GM18867 (cell line): ENCODE data around the gene NSD1.

Experiments used
- ATAC-seq: cut with Tn5 transposase; IDR thresholded peaks from one replicate; pipeline ENCODE4 v1.9.1; 2021; ENCODE audit warnings: mild to moderate bottlenecking, moderate library complexity; ENCODE audit not compliant: unreplicated experiment

The NSD1 gene

DNA sequence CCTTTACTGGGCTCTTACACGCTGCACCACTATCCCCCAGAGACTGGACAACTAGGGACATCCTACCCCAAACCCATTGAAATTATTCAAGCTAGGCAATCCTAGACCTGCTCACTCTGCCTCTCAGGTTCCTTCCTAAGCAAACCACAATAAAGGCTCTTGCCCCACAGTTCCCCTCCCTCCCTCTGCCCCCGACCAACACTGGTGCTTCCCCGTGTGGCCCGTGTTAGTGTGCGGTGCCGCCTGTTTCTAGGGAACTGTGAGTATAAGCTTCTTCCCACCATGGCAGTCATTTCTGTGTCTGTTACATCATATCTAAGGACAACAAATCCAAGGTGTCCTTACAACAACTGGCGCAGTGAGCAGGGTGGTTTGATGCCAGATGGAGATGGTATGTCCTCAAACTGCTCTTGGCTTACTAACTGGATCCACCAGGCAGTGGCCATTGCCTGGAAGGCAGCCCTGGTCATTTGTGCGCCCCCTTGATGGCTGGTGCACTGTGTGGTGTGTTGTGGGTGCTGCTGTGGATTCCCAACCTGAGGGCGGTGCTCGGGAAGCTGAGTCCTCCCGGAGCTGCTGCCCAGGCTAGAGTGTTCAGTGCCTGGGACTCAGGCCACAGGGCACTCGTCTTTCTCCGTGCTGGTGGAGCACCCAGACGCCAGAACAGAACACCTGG lies 186.5 kb downstream of the NSD1 start:
- ATAC-seq: no peak

DNA sequence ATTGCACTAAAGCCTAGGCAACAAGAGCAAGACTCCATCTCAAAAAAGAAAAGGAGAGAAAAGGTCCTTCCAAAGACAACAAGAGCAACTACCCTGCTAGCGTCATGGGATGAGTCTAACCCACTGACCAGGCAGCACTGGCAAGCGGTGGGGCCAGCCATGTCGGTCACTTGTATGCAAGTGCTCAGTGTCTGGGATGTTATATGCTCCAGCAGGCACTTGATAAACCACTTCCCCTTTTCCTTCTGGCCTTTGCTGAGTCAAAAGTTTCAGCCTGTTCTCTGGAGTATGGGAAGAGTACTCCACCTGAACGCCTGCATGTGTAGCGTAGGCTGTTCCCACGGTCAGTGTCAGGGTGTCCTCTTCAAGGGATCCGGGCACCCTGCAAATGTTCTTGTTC lies 187.3 kb downstream of the NSD1 start:
- no peak for ATAC-seq

DNA sequence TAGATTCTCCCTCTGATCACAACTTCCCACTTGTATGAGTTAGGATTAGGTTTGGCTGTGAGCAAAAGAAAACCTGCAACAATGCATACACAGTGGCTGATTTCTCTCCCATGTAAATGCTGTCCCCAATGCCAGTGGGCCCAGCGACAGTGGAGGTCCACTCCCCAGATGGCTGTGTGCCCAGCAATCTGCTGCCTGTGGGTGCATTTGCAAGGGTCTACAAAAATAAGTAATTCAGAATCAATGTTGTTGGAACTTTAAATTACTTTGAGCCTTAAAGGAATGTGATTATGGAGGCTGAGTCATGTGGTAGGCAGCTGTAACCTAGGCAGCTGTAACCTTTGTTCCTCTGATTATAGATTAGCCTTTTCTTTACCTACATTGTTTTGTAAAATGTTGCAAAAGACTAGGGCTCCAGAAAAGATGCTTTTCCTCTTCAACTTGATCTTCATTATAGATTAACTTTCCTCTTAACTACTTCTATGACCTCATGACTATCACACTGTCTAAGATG lies 192.4 kb downstream of the NSD1 start:
- no peak for ATAC-seq

DNA sequence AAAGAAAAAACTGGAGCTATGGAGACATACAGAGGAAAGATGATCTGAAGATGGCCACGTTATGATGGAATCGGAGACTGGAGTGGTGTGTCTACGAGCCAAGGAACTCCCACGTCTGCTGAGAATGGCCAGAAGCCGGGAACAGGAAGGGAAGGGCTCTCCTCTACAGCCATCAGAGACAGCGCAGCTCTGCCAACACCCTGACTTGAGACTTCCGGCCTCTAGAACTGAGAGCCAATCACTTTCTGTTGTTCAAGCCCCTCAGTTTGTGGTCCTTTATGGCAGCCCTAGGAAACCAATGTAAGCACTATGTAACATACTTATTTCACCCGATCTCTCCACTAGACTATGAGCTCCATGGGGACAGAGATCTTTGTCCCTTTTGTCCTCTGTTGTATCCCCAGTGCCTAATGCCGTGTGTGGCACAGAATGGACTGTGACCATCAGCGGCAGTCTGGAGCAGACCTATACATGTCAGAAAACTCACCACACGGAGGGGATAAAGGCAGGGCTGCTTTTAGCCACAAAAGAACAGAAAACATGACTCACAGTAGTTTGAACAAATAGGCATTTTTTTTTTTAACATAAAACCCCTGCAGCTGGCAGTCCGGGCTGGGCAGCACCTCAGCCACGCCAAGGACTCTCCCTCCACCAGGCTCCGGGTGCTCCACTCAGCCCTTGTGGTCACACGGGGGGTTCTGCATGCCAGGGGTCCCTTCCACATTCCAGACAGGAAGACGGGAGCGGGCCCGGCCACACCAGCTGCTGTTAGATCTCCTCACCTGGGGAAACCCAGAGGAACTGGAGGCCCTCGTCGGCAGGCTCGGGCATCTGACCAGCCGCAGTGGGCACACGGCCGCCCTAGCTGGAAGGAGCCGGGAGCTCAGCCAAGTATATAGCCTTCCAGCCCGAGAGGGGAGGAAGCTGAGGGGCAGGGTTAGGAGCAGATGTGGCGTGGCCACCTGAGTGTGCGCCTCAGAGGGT lies 194.3 kb downstream of the NSD1 start:
- ATAC-seq: no peak

DNA sequence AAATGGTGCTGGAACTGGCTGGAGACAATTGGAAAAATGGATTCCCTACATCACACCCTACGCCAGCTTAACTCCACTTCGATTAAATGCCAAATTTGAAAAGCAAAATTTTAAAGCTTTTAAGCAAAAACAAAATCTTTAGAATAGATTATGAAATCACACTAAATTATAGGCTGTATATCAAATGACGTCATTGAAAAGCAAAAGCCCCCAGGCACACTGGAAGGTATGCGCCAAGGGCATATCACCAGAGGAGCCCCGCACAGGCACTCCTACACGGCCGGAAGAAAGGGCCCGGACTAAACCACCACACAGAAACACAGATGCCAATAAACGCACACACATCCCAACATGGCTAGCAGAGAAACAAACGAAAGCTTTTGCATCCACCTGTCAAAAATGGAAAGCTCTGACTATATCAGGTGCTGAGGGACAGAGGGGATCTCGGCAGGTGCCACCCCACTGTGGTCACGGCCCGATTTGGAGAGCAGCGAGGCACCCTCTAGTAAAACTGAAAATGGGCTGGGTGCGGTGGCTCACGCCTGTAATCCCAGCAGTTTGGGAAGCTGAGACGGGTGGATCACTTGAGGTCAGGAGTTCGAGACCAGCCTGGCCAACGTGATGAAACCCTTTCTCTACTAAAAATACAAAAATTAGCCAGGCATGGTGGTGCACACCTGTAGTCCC lies 195.1 kb downstream of the NSD1 start:
- no peak for ATAC-seq

DNA sequence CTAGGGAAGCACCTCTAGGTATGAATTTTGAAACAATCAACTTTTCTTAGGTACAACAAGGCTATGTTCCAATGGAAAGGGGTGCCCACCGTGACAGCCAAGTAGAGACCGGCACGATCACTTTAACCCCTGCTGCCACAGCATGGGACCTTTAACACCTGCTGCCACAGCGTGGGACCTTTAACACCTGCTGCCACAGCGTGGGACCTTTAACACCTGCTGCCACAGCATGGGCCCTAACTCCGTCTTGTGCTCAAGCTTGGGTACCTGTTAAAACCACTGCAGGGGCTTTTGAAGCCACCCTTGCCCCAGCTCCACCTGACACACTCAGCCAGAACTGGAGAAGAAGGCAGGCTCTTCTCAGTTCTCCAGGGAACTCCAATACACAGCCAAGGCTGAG lies 196.3 kb downstream of the NSD1 start:
- ATAC-seq: no peak

DNA sequence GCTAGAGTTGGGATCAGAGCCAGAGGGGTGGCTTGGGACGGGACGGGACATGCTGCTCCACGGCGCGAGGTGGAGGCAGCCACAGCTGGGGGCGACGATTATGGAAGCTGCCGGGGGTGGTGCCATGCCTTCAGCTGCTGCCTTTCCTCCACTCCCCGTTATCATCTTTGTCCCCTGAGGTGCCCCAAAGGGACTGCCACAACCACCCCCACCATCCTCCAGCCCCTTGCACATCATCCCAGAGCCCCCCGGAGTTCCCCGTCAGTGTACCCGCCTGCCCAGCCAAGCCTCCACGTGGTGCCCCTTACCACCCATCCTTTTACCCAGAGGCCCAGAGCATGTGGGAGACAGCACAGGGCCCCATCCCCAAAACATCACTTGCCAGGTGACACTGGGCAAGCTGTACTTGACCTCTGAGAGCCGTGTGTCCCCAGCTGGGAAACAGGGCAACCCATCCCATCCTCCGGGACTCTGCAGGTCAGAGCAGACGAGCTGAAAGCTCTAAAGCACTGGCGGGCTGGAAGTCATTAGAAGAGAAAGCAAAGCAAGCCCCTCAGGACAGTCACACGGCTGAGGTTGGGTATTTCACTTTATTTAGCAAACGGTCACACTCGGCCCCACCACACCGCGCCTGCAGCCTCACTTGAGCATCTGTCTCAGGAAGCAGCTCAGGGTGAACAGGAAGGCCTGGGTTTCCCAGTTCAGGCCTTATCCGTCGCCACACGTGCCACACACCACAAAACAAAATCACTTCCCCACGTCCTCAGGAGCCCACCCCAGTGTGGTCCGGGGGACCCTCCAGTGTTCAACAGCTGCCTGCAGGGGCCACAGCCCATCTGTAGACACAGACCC lies 197.6 kb downstream of the NSD1 start:
- ATAC-seq: no peak

DNA sequence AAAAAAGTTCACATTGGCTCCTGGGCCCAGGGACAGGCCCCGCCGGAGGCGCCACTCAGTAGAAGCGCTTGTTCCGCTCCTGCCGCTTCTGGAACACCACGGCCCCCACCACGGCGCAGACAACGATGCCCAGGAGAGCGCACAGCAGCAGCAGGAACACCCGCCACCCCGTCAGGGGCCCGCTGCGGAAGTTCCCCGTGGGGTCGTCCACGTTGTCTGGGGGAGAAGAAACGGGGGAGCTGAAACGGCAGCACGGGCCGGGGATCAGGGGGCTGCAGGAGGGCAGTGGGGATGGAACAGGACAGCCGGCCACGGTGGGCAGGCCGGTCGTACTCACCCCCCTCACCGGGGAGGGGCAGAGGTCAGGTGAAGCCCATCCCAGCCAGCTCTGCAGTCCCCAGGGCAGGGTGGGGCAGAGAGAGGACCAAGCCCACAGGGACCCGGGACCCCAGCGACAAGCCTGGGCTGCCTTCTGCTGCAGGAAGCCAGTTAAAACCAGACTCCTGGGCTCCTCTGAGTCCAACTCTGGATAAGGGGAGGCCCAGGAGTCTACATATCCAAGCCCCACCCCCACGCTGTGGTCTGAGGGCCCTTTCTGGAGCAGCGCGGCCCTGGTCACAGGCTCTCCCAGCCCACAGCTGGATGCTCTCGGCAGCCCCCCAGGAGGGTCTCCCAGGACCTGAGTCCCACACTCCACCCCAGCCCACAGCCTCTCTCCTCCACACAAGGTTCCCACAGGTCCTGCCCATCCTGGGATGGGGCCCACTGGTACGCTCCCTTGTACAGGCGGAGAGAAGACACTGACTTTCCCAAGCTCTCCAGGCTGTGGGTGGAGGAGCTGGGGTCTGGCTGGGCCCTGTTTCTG lies 198.7 kb downstream of the NSD1 start:
- no peak for ATAC-seq

DNA sequence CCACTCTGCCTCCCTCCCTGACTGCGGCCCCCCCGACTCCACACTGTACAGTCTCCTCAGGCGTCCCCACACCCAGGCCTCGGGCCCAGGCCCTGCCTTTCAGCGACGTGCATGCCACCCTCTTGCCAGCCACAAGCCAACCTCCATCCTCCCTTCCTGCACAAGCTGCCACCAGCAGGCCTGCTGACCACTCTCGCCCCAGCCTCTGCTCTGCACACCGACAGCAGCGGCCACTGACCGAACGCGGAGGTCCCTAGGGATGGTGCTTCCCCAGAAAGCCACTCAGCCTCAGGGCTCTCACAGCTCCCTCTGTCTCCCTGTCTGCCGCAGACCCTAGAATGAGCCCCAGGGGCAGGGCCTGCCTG lies 199.3 kb downstream of the NSD1 start:
- ATAC-seq: no peak

DNA sequence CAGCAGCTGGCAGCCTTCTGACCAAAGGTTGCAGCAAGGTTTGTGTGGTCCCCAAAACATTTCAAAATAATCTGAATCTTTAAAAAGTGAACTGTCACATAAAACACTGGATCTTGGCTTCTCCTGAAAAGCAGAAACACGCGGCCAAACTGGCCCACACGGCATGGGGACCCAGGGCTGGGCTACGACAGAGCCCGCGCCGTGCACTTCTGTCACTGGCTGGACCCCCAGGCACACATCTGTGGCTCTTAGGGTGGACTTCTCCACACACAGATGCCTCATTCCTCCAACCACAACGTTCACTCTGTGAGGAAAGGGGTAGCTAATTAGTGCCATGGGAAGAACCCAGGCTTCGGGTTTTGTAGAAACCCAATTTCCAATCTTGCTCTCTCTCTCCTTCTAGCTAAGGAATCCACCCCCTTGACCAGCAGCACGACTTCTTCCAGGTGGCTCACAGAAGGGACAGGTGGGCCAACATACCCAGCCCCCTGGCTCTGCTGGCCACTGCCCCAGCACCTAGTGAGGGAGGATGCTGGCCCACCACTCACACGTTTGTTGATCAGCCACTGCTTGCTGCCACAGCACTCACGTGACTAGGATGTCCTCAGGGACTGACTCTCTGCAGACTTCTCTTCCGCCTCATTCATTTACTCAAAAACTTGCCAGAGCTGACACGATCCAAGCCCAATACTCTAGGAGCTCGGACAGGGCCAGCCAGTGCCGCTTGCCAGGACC lies 200.0 kb downstream of the NSD1 start:
- no peak for ATAC-seq

DNA sequence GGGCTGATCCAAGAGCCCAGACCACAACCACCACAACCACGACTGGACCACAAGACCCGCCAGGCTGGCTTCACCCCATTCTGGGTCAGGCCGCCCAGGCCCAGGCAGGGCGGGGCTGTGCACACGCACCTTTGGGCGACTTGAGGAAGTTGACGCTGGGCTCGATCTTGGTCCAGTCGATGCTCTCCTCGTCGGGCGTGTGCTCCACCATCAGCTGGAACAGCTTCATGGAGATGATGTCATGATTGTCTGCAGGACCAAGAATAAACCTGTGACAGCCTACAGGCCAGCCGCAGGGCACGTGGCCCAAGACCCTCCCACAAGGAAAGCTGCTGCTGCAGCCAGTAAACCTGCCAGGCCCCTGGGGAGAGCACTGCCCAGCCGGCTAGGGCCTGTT lies 200.6 kb downstream of the NSD1 start:
- no peak for ATAC-seq

DNA sequence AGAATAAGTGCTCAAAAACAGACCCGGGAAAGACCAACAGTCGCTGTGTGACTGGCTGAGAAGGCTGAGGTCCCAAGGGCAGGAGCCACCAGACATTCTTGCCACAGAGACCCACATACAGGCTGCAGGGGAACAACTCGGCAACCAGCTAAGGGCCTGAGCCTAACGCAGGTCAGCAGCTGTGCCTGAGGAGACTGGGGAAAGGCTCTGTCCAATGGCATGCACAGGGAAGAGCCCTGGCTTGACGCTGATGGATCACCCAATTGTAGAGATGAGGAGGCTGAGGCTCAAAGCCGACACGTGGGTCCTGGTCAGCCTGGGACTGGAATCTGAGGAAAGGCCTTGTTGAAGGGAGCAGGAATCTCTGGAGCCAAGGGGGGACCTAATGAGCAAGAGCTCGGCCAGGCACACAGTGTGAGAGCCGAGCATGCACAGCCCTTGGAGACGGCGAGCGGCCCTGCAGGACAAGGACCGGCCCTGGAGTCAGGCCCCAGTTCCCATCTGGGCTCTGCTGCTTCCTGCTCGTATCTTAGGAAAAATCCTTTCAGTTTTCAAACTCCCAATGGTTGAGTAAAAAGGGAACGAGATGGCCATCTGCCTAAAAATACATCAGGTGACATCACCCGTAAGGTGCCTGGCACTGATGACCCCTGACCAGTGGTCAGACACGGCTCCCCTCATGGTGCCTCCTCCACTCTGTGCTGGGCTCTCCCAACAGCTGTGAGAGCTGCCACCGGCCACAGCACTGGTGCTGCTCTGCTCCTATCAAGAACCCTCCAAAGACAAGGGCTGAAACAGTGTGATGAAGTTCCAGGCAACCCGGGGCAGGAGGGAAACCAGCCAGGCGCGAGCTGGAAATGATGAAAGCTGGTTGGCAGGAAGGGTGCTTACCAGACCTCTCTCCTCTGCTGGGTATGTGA lies 201.5 kb downstream of the NSD1 start:
- ATAC-seq: no peak

DNA sequence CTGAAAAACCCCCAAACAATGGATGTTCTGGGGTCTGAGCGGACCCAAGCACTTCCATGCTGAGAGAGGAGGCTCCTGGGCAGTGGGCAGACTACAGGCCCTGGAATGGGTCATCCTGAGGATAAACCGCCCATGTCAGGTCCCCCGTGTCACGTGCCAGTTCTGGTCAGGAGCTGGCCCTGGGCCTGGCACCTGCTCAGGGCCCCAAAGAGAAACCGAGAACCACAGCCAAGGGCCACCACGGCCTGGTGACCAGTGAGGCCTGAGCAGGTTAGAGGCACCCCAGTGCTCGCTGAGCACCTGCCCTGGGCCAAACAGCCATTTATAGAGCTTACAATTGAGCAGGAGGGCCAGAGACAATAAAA lies 202.1 kb downstream of the NSD1 start:
- no peak for ATAC-seq

DNA sequence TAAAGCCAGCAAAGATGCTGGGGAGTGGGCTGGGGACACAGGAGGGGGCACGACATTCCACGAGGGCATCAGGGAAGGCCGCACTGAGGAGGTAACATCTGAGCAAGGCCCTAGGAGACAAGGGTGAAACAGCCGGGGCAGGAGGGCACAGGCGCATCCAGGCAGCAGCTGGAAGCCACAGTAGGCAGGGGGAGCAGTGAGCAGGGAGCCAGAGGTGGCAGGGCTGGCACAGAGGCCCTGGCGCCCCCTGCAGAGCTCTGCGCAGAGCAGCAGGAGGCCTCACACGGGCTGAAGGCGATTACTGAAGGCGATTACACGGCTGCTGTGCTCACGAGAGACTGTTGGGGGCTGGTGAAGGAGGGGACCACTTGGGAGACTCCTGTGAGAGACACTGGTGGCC lies 202.5 kb downstream of the NSD1 start:
- ATAC-seq: no peak

DNA sequence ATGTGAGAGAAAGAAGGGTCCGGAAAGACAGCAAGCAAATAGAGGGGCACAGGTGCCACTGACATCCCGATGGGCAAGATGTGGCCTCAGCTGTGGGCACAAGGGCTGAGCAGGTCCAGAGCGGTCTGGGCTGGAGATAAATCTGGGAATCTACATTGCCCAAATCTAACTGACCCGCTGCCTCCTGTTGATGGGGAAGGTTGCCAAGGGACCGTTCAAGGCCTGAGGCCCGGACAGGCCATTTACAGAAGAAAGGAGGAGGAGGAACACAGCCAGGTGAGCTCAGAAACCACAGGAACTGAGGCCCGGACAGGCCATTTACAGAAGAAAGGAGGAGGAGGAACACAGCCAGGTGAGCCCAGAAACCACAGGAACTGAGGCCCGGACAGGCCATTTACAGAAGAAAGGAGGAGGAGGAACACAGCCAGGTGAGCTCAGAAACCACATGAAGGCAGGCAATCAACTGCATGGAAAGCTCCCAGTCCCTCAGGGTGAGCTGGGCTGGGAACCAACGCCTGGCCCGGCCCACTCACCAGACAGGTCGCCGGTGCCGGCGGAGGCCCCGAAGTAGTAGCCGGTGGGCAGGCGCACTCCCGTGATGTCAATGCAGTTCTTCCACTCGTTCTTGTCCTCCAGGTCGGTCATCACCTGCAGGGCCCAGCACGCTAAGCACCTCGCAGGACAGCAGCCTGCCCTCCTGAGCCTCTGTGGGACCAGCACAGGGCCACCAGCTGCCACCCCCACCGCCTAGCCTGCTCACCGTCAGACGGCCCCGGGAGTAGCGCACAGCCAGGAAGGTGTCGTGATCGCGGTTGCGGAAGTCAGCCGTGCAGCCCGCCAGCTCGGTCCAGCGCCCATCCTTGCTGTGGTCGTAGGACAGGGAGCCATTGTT lies 203.3 kb downstream of the NSD1 start:
- ATAC-seq: no peak

DNA sequence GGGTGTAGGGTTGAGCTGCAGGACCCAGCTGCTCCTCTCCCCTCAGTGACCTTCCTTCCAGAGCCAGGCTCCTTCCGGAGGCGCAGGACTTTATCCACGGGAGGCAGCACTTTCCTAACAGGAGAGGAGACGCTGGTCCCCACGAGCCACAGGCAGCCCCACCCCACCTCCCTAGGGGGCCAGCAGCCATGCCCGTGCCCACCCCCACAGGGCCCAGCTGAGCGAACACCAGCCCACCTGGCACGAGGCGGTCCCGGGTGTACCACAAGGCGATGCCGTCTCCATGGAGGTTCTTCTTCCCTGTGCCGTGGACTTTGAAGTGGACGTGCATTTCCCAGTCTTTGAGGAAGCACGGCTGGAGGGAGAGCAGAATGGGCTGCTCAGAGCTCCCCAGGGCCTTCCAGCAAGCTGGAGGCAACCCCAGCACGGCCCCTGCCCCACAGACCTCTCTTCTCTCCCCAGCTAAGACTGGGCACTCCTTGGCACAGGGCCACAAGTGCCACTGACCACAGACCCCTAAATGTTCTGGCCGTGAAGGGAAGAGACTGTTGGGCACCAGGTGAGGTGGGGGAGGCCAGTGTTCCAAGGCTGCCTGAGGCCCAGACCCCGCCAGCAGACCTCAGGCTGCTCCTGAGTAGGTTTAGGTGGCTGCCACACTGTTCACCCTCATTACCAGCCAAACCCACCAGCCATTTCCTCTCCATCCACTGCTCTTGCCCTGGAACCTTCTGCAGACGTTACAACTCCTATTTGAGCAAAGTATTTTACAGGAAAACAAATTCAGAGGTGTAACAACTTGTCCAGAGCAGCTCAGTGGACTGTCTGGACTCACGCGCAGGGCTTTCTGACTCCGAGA lies 204.9 kb downstream of the NSD1 start:
- ATAC-seq: no peak
